GM23338 (cell line): ENCODE data around the gene COX7A1. TPM values are rescaled to one million over a fixed set of nuclear protein-coding genes. Genes with fewer than 3 reads are reported as not detected.
A peak's percentile ranks its signal among the peaks of the same experiment; 100 is the strongest.

Experiments used
- ATAC-seq: fragments of 200-7000 bp; cut with Tn5 transposase; 3 replicates; pipeline ENCODE4 v1.9.1; 2020
- DNase-seq: peaks from one replicate; pipeline ENCODE4 v3.0.0-alpha.2; 2015; ENCODE audit warnings: low spot score
- H2AFZ ChIP-seq: fragments of 200-600 bp; sonication (generic); 2 replicates; pipeline ENCODE4 v1.8.0; 2016; ENCODE audit warnings: antibody characterized with exemption, mild to moderate bottlenecking, moderate library complexity
- H3F3A ChIP-seq: fragments of 200-600 bp; sonication (generic); replicated peaks from 2 replicates; pipeline ENCODE4 v1.8.0; 2017; ENCODE audit warnings: antibody characterized with exemption, mixed run types, low read depth
- H3K27ac ChIP-seq: fragments of 200-600 bp; sonication (generic); 2 replicates; pipeline ENCODE4 v1.6.1; 2016; ENCODE audit warnings: low read depth
- H3K27me3 ChIP-seq: fragments of 200-600 bp; sonication (generic); 2 replicates; pipeline ENCODE4 v1.8.0; 2016; ENCODE audit warnings: mild to moderate bottlenecking, mixed run types, moderate library complexity; ENCODE audit not compliant: insufficient read depth
- H3K36me3 ChIP-seq: fragments of 200-600 bp; sonication (generic); 2 replicates; pipeline ENCODE4 v1.8.0; 2016; ENCODE audit warnings: mild to moderate bottlenecking; ENCODE audit not compliant: insufficient read depth
- H3K4me1 ChIP-seq: fragments of 200-600 bp; sonication (generic); 2 replicates; pipeline ENCODE4 v1.8.0; 2016; ENCODE audit warnings: mild to moderate bottlenecking, moderate library complexity; ENCODE audit not compliant: insufficient read depth
- H3K4me2 ChIP-seq: fragments of 200-600 bp; sonication (generic); 2 replicates; pipeline ENCODE4 v1.7.1; 2017; ENCODE audit warnings: mixed run types
- H3K4me3 ChIP-seq: fragments of 200-600 bp; sonication (generic); 2 replicates; pipeline ENCODE4 v1.6.1; 2016; ENCODE audit warnings: mixed run types
- H3K79me2 ChIP-seq: fragments of 200-600 bp; sonication (generic); replicated peaks from 2 replicates; pipeline ENCODE4 v1.8.0; 2017; ENCODE audit warnings: mild to moderate bottlenecking; ENCODE audit not compliant: insufficient read depth
- H3K9me2 ChIP-seq: fragments of 200-600 bp; sonication (generic); 2 replicates; pipeline ENCODE4 v1.8.0; 2017; ENCODE audit not compliant: insufficient read depth
- H4K20me1 ChIP-seq: fragments of 200-600 bp; sonication (generic); replicated peaks from 2 replicates; pipeline ENCODE4 v1.8.0; 2017; ENCODE audit warnings: mild to moderate bottlenecking; ENCODE audit not compliant: insufficient read depth
- H3K27ac Mint-ChIP-seq: 2 replicates; pipeline ENCODE4 v1.8.0; 2020; ENCODE audit warnings: inconsistent platforms, mild to moderate bottlenecking, moderate library complexity, mixed read lengths
- H3K27me3 Mint-ChIP-seq: 3 replicates; pipeline ENCODE4 v1.8.0; 2022; ENCODE audit warnings: low read depth, mild to moderate bottlenecking, moderate library complexity, mixed read lengths, inconsistent platforms; ENCODE audit not compliant: insufficient read depth, poor library complexity
- H3K36me3 Mint-ChIP-seq: 3 replicates; pipeline ENCODE4 v1.8.0; 2021; ENCODE audit warnings: low read depth, mild to moderate bottlenecking, inconsistent platforms, moderate library complexity, mixed read lengths
- H3K4me1 Mint-ChIP-seq: 3 replicates; pipeline ENCODE4 v1.8.0; 2020; ENCODE audit warnings: mild to moderate bottlenecking, inconsistent platforms, mixed read lengths
- H3K4me3 Mint-ChIP-seq: 3 replicates; pipeline ENCODE4 v1.8.0; 2021; ENCODE audit warnings: moderate library complexity, mild to moderate bottlenecking, inconsistent platforms, mixed read lengths
- H3K9me3 Mint-ChIP-seq: 3 replicates; pipeline ENCODE4 v1.8.0; 2020; ENCODE audit warnings: moderate library complexity, mild to moderate bottlenecking, inconsistent platforms, mixed read lengths
- EZH2phosphoT487 ChIP-seq: fragments of 200-600 bp; sonication (generic); IDR thresholded peaks from one replicate; pipeline ENCODE4 v1.8.1; 2018; ENCODE audit warnings: antibody characterized with exemption; ENCODE audit not compliant: unreplicated experiment
- REST ChIP-seq: IDR thresholded peaks from one replicate; pipeline ENCODE4 v1.6.1; 2018; ENCODE audit warnings: antibody characterized with exemption; ENCODE audit not compliant: unreplicated experiment
- STAT1 ChIP-seq: IDR thresholded peaks from one replicate; pipeline ENCODE4 v1.6.1; 2016; ENCODE audit warnings: antibody characterized with exemption; ENCODE audit not compliant: unreplicated experiment
- ZNF114 ChIP-seq: fragments of 250-450 bp; sonication (Bioruptor Pico); IDR thresholded peaks from 2 replicates; pipeline ENCODE4 v1.5.0; 2020; ENCODE audit warnings: mild to moderate bottlenecking, moderate library complexity
- ZNF462 ChIP-seq: fragments of 250-450 bp; sonication (Bioruptor Pico); IDR thresholded peaks from 2 replicates; pipeline ENCODE4 v1.5.0; 2020; ENCODE audit warnings: mild to moderate bottlenecking, moderate library complexity
- polyA plus RNA-seq: library from polyadenylated mRNA; unstranded; fragments of >200 nt; fragmentation: Nextera tagmentation; extraction: Ambion mirVana; gene quantifications from 2 replicates; pipeline ENCODE4 v1.2.1, GENCODE V29; 2016
- total RNA-seq: library from RNA; depleted of rRNA; stranded (reverse); fragments of >200 nt; shearing (Covaris generic); gene quantifications from 2 replicates; pipeline ENCODE4 v1.2.3, GENCODE V29; 2014

Gene COX7A1
- total and polyA plus RNA-seq, 2 experiments from 2014 or later: 0.52 to 5.5 TPM

GRCh38 chr19:36106441-36106840 is 45.8 kb downstream of the COX7A1 start:
- Mint-ChIP-seq H3K36me3 (peaks cover 35% of the 10 kb centered on the region), H3K9me3 (no peaks in the 10 kb centered on the region), H3K4me3 (no peak overlapping the region; the same call in 2 of the 3 replicates), H3K27ac (peak overlapping the region; percentile 68), H3K27me3 (peaks cover 5% of the 10 kb centered on the region), H3K4me1 (peaks cover 15% of the 10 kb centered on the region)
- Histone ChIP-seq H3K9me2 (no peaks in the 10 kb centered on the region), H3K27me3 (no peaks in the 10 kb centered on the region), H3K27ac (peak overlapping the region; percentile 55; the same call in 1 of the 2 replicates), H3K36me3 (peaks cover 6% of the 10 kb centered on the region; the same call in 1 of the 2 replicates), H3K4me1 (peaks cover 11% of the 10 kb centered on the region), H3K4me2 (no peak overlapping the region), H3F3A (peaks cover 4% of the 10 kb centered on the region), H4K20me1 (no peaks in the 10 kb centered on the region; the same call in 1 of the 2 replicates), H3K4me3 (no peak overlapping the region), H2AFZ (no peak overlapping the region), H3K79me2 (no peaks in the 10 kb centered on the region)
- TF ChIP-seq ZNF462: no peak
- no peak for TF ChIP-seq EZH2phosphoT487
- no peak for TF ChIP-seq STAT1
- TF ChIP-seq REST: no peak
- TF ChIP-seq ZNF114 (CRISPR knock-in tag): no peak
- ATAC-seq (no peak), DNase-seq (no peak)
